Measurements from ENCODE around the gene DLG3.
A peak's percentile ranks its signal among the peaks of the same experiment; 100 is the strongest.

Gene DLG3

DNA sequence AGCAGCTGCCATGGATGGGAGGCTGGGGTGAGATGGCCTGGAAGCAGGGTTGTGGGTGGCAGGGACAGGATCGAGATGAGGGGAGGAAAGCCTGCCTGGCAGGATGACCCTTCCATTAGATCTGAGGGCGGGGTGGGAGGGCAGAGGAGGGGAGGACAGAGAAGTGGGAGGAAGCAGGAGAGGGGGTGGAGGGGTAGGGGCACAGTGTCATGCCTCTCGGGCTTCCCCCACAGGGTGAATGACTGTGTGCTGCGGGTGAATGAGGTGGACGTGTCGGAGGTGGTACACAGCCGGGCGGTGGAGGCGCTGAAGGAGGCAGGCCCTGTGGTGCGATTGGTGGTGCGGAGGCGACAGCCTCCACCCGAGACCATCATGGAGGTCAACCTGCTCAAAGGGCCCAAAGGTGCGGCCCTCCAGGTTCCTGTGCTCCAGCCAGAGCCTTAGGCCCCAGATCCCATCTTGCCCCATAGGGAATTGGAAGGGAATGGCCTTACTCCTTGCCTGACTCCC is 4.9 kb downstream of the DLG3 start:
- no peak for TF ChIP-seq CTCF (IDR thresholded peaks at IDR 0.05; ENCODE audit: low read depth, low read length)
- no peak overlapping the region for H3K4me3 ChIP-seq (ENCODE audit: low read depth, low read length)

DNA sequence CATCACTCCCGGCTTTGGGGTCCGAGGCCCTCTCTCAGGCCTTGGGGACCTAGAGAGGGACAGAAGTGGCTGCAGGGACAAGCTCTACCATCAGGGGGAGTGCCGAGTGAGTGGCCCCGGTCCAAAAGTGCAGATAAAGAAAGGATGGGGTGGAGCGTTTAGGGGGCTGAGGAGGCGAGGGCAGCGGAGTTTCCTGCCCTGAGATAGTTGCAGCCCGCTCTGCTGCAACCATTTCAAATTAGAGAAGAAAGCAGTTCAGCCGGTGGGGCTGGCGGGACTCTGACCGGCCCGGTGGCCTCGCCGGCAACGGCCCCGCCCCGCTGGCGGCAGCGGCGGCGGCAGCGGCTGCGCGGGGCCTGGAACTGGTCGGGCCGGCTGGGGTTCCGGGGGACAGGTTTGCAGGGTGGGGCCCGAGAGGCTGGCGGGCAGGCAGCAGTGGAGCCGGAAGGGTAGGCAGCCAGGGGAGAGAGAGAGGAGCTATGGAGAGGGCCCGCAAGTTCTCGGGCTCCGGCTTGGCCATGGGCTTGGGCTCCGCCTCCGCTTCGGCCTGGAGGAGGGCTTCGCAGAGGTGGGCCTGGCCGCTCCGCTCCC is 7.6 kb downstream of the DLG3 start:
- peak; percentile 70 for TF ChIP-seq CTCF (IDR thresholded peaks at IDR 0.05; ENCODE audit: low read depth, low read length)
- H3K4me3 ChIP-seq (ENCODE audit: low read depth, low read length): peak overlapping the region; percentile 60

DNA sequence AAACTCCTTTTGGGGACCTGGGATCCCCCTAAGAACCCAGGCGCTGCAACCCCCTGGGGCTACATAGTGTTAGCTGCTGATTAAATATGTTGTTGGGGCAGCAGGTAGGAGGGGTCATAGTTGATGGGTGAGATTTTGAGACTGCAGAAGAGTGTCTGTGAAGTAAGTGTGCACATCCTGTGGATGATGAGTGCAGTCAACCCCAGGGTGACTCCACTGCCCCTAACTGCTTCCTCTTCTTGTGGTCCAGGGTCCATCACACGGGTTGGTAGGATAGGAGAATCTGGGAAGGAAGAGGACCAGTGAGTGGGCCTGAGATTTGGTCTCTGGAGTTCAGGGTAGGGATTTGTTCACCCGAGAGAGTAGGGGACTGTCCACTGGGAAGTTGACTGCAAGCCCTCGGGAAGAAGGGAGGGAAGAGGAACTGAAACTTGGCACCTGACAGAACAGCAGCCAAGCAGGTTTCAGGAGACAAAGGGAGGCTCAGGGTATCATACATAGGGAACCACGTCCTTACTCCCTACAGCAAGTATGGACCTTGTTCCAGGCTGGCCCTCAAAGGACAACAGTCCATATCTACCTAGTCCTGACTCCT is 8.5 kb downstream of the DLG3 start:
- no peak for TF ChIP-seq CTCF (IDR thresholded peaks at IDR 0.05; ENCODE audit: low read depth, low read length)
- H3K4me3 ChIP-seq (ENCODE audit: low read depth, low read length): peak overlapping the region; percentile 60

DNA sequence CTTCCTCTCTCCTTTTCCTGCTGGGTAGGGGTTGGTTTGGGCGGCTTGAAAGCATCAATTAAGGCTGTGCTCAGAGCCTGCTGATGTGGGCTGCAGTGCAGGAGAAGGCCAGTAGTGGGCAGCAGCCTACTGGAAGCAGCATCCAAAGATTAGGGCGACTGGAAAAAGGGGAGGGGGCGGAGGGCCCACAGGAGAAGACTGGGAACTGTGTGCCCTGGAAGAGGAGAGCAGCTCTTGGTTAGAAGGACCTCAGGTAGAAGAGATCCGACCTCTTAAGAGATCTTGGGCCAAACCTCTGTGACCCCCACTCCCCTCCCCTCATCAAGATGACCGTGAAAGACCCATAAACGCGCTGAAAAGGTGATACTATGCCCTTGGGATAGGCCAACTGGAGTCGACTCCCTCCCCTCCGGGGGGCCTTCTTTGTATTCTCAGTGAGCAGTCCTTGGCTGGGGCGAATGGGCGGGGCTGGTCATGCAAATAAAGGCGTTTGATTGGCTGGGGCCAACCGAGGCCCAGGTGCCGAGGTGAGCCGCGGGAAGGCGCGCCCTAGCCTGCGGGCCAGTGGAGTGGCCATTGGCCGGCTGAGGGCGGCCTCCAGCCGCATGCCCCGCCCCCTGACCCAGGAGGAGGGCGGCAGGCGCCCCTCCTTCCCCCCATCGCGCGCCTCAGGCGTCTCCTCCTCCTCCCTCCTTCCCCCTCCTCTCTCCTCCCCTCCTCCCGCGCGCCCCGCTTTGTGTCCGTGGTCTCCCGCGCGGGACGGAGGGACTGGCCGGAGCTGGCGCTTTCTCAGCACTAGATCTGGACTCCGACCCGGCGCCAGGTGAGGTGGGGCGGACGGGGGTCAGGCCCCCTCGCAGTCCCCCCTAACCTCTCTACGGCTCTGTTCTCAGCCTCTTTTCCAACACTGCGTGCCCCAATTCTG is 10.1 kb downstream of the DLG3 start:
- peak overlapping the region; percentile 61 for H3K4me3 ChIP-seq (ENCODE audit: low read depth, low read length)
- peak; percentile 89 for TF ChIP-seq CTCF (IDR thresholded peaks at IDR 0.05; ENCODE audit: low read depth, low read length)

- peak overlapping the region; percentile 61 for H3K4me3 ChIP-seq (ENCODE audit: low read depth, low read length)
- no peak for TF ChIP-seq CTCF (IDR thresholded peaks at IDR 0.05; ENCODE audit: low read depth, low read length)
Measured at GRCh38 chrX:70455366-70456202, 10.9 kb downstream of the DLG3 start.

DNA sequence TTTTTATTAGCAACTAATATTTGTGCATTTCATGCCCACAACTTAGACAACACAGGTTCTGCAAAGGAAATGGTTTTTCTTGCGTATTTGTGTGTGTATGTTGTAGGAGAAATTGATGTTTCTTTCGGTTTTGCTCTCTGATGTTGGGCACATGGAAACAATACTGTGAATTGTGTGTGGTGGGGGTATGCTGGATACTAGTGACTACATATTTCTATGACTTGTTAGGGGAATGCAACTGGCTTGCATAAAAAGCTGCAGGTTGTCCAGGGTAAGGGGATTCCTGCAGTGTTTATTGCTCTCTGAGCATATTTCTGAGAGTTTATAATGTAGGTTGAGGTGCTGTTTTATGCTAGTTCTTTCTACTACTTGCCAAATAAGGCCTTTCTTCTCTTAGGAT is 11.6 kb downstream of the DLG3 start:
- TF ChIP-seq CTCF (IDR thresholded peaks at IDR 0.05; ENCODE audit: low read depth, low read length): no peak
- peak overlapping the region; percentile 61 for H3K4me3 ChIP-seq (ENCODE audit: low read depth, low read length)
